Endothelial cell of umbilical vein (primary cell): ENCODE results near the gene PAQR7. TPM values are rescaled to one million over a fixed set of nuclear protein-coding genes. Genes with fewer than 3 reads are reported as not detected.

Experiments used
- BruUV-seq: library from RNA; stranded (reverse); fragments of 400-500 nt; replicated peaks from 2 replicates; lab custom pipeline; 2021; lab: Mats Ljungman, UMichigan
- CTCF ChIA-PET: fragments of 300-600, 350-600 bp; sonication (Branson Sonifier 250); formaldehyde crosslinking; loops from one replicate; lab custom pipeline; 2021; ENCODE audit warnings: antibody characterized with exemption, inconsistent platforms; lab: Charles Lee
- POLR2A ChIA-PET: fragments of 300-600, 350-600 bp; sonication (Branson Sonifier 250); formaldehyde crosslinking; loops from one replicate; lab custom pipeline; 2021; ENCODE audit warnings: antibody characterized with exemption, inconsistent platforms; lab: Charles Lee
- DNase-seq: peaks from one replicate; pipeline ENCODE4 v3.0.0-alpha.2; 2011; ENCODE audit warnings: low read depth, low spot score
- FAIRE-seq: peaks from 2 replicates; lab custom pipeline; 2011; peaks lifted over from hg19 to GRCh38; lab: Jason Lieb, UNC
- H2AFZ ChIP-seq: 2 replicates; pipeline ENCODE4 v1.6.0; 2012; ENCODE audit warnings: low read depth, low read length, control low read depth, inconsistent platforms
- H3K27ac ChIP-seq: 2 replicates; pipeline ENCODE4 v1.5.1; 2011; ENCODE audit warnings: low read depth, mild to moderate bottlenecking, control low read depth, low read length, moderate library complexity; ENCODE audit not compliant: insufficient read depth
- H3K27me3 ChIP-seq, 2 experiments: 2 replicates each; pipeline versions ENCODE4 v1.6.0 to v1.6.1; 2011; ENCODE audit warnings: low read length in 2 of 2, mixed read lengths in 1 of 2; ENCODE audit not compliant: control insufficient read depth in 2 of 2, insufficient read depth in 2 of 2
- H3K36me3 ChIP-seq, 2 experiments: 2 replicates in 1 of 2; 3 replicates in 1 of 2; pipeline ENCODE4 v1.5.1; 2011; ENCODE audit warnings: low read length in 2 of 2, mild to moderate bottlenecking in 1 of 2, moderate library complexity in 1 of 2; ENCODE audit not compliant: control insufficient read depth in 2 of 2, insufficient read depth in 2 of 2; ENCODE audit errors: extremely low read depth in 1 of 2
- H3K4me1 ChIP-seq: 3 replicates; pipeline ENCODE4 v1.5.1; 2011; ENCODE audit warnings: mild to moderate bottlenecking, low read length; ENCODE audit not compliant: control insufficient read depth, insufficient read depth; ENCODE audit errors: extremely low read depth
- H3K4me2 ChIP-seq: 2 replicates; pipeline ENCODE4 v1.6.1; 2011; ENCODE audit warnings: low read length, control low read depth, mixed read lengths; ENCODE audit not compliant: insufficient read depth
- H3K4me3 ChIP-seq, 3 experiments: fragments of 200-600 bp in 1 of 3; sonication (generic), shearing (Covaris generic) in 1 of 3; replicated peaks in 1 of 3; 2 replicates each; pipeline ENCODE4 v1.5.1; 2011 to 2016; ENCODE audit warnings: control low read depth in 3 of 3, low read length in 3 of 3, mild to moderate bottlenecking in 2 of 3, inconsistent platforms in 1 of 3, low read depth in 1 of 3, moderate library complexity in 1 of 3; ENCODE audit not compliant: insufficient read depth in 1 of 3
- H3K79me2 ChIP-seq: 2 replicates; pipeline ENCODE4 v1.6.0; 2012; ENCODE audit warnings: low read length, inconsistent platforms; ENCODE audit not compliant: control insufficient read depth, insufficient read depth
- H3K9ac ChIP-seq: replicated peaks from 2 replicates; pipeline ENCODE3; 2011; ENCODE audit warnings: low read length, control low read depth; ENCODE audit not compliant: insufficient read depth; ENCODE audit errors: extremely low read depth
- H3K9me1 ChIP-seq: replicated peaks from 3 replicates; pipeline ENCODE4 v1.6.0; 2011; ENCODE audit warnings: mild to moderate bottlenecking, low read length; ENCODE audit not compliant: control insufficient read depth, insufficient read depth; ENCODE audit errors: extremely low read depth
- H3K9me3 ChIP-seq: replicated peaks from 2 replicates; pipeline ENCODE4 v1.5.1; 2012; ENCODE audit warnings: low read length, inconsistent platforms; ENCODE audit not compliant: control insufficient read depth, insufficient read depth
- H4K20me1 ChIP-seq: replicated peaks from 2 replicates; pipeline ENCODE3; 2011; ENCODE audit warnings: mild to moderate bottlenecking, low read length; ENCODE audit not compliant: control insufficient read depth, insufficient read depth; ENCODE audit errors: extremely low read depth
- EZH2 ChIP-seq: IDR thresholded peaks from 2 replicates; pipeline ENCODE4 v1.6.1; 2012; ENCODE audit warnings: borderline replicate concordance, low read depth, mild to moderate bottlenecking, moderate library complexity, low read length, inconsistent platforms; ENCODE audit not compliant: severe bottlenecking
- FOS ChIP-seq: IDR thresholded peaks from 2 replicates; pipeline ENCODE4 v1.6.1; 2011; ENCODE audit warnings: mild to moderate bottlenecking, low read length, moderate library complexity, borderline replicate concordance; ENCODE audit not compliant: insufficient read depth
- GATA2 ChIP-seq: IDR thresholded peaks from 2 replicates; pipeline ENCODE4 v1.7.0; 2011; ENCODE audit warnings: low read depth, mild to moderate bottlenecking, moderate library complexity, mixed read lengths, low read length; ENCODE audit not compliant: insufficient read length, insufficient read depth
- JUN ChIP-seq: IDR thresholded peaks from 2 replicates; pipeline ENCODE4 v1.6.1; 2011; ENCODE audit warnings: borderline replicate concordance, low read depth; ENCODE audit not compliant: insufficient read length, insufficient read depth
- MAX ChIP-seq: IDR thresholded peaks from 2 replicates; pipeline ENCODE4 v1.6.1; 2011; ENCODE audit not compliant: insufficient read depth, insufficient read length
- MYC ChIP-seq: IDR thresholded peaks from one replicate; pipeline ENCODE4 v1.6.1; 2011; ENCODE audit warnings: mild to moderate bottlenecking, low read depth, low read length
- POLR2A ChIP-seq: IDR thresholded peaks from 2 replicates; pipeline ENCODE4 v1.6.1; 2012; ENCODE audit warnings: low read depth, mild to moderate bottlenecking, control low read depth, low read length
- POLR2AphosphoS5 ChIP-seq: IDR thresholded peaks from 2 replicates; pipeline ENCODE4 v1.6.1; 2012; ENCODE audit warnings: low read depth, mild to moderate bottlenecking, control low read depth, low read length, moderate library complexity; ENCODE audit not compliant: insufficient read depth
- dilution Hi-C: fragments of 300-500 bp; cut with MboI; formaldehyde crosslinking; loops from one replicate; pipeline ENCODE4 v1.15.0; 2019; ENCODE audit warnings: low sequenced_read_pairs; ENCODE audit not compliant: extremely low pct_ligation_motif_present
- intact Hi-C: fragments of 100-400 bp; cut with micrococcal nuclease; formaldehyde crosslinking; loops from one replicate; pipeline ENCODE4 v1.10.0; 2022
- polyA plus RNA-seq, 4 experiments: library from polyadenylated mRNA; depleted of rRNA in 3 of 4; stranded (reverse) in 3 of 4; unstranded in 1 of 4; fragments of >200 nt; gene quantifications; 2 replicates each; pipeline versions ENCODE4 v1.2.1 to v1.2.3, GENCODE V29; 2011 to 2012; ENCODE audit warnings: missing spikeins in 1 of 4
- total RNA-seq: library from RNA; stranded (reverse); gene quantifications from 2 replicates; pipeline ENCODE4 v1.2.3, GENCODE V29; 2021
- TF ChIP-seq, protein P1 (sequence below), 2 donors: IDR thresholded peaks; 1 replicate in 1 of 2; 2 replicates in 1 of 2; pipeline ENCODE4 v1.5.1; 2011; ENCODE audit warnings: low read length in 2 of 2, mild to moderate bottlenecking in 2 of 2, moderate library complexity in 2 of 2, control low read depth in 1 of 2, inconsistent platforms in 1 of 2, low read depth in 1 of 2; ENCODE audit not compliant: insufficient read depth in 1 of 2; ENCODE audit errors: extremely low read depth in 1 of 2

The PAQR7 gene
- total and polyA plus RNA-seq, 2 donors (not counting 3 experiments of a cell fraction or from before 2014, with no cell fraction given): 8.4 to 10.8 TPM

- Histone ChIP-seq H3K9me1 (no peaks in the 10 kb centered on the region), H3K79me2 (no peaks in the 10 kb centered on the region), H3K27me3 (no peaks in the 10 kb centered on the region), H4K20me1 (no peaks in the 10 kb centered on the region), H3K9me3 (no peaks in the 10 kb centered on the region), H3K4me2 (no peak overlapping the region), H3K9ac (no peak overlapping the region), H3K27ac (no peak overlapping the region), H3K4me3 (no peak overlapping the region), H2AFZ (no peak overlapping the region), H3K4me1 (no peaks in the 10 kb centered on the region), H3K36me3 (no peaks in the 10 kb centered on the region)
- dilution Hi-C loops: loop anchor here (25.0 kb wide), 1 partner anchor 98 kb away; the partner anchor contains the start of gene PAFAH2
- ChIA-PET POLR2A (no interaction called here), CTCF (interaction anchor here (1.0 to 1.1 kb wide), 2 partner anchors 14 to 108 kb away, joined by 3 read pairs; partner anchors contain the start of genes PAFAH2 and PAQR7)
- TF ChIP-seq MAX (no peak), POLR2AphosphoS5 (no peak), MYC (no peak), POLR2A (no peak), GATA2 (no peak), EZH2 (no peak), FOS (no peak), JUN (no peak)
- TF ChIP-seq, protein P1, sequence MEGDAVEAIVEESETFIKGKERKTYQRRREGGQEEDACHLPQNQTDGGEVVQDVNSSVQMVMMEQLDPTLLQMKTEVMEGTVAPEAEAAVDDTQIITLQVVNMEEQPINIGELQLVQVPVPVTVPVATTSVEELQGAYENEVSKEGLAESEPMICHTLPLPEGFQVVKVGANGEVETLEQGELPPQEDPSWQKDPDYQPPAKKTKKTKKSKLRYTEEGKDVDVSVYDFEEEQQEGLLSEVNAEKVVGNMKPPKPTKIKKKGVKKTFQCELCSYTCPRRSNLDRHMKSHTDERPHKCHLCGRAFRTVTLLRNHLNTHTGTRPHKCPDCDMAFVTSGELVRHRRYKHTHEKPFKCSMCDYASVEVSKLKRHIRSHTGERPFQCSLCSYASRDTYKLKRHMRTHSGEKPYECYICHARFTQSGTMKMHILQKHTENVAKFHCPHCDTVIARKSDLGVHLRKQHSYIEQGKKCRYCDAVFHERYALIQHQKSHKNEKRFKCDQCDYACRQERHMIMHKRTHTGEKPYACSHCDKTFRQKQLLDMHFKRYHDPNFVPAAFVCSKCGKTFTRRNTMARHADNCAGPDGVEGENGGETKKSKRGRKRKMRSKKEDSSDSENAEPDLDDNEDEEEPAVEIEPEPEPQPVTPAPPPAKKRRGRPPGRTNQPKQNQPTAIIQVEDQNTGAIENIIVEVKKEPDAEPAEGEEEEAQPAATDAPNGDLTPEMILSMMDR (IDR thresholded peaks at IDR 0.05; ENCODE audit: extremely low read depth in 1 of 2, insufficient read depth in 1 of 2, low read depth in 1 of 2, low read length in 2 of 2): no peak
- no peak for DNase-seq
- no TSS peak for BruUV-seq
- intact Hi-C loops: no loop called here
- no peak for FAIRE-seq
These were observed 14.0 kb upstream of the PAQR7 start for GRCh38 chr1:25889470-25889869.
